Gastroesophageal sphincter (tissue), 4 donors: ENCODE measurements around the gene MXI1. TPM values are rescaled to one million over a fixed set of nuclear protein-coding genes. Genes with fewer than 3 reads are reported as not detected.
A peak's percentile ranks its signal among the peaks of the same experiment; 100 is the strongest.

Source experiments
- ATAC-seq: fragments of 150-250 bp; one replicate; pipeline ENCODE4 v1.9.1; 2016; ENCODE audit warnings: mild to moderate bottlenecking, moderate library complexity
- H3K27ac ChIP-seq, 4 donors: fragments of 200-600 bp; sonication (generic) in 3 of 4; 1 replicate in 3 of 4; 2 replicates in 1 of 4; pipeline ENCODE4 v1.5.1; 2016 to 2019
- H3K27me3 ChIP-seq: fragments of 200-600 bp; sonication (generic); one replicate; pipeline ENCODE4 v1.5.1; 2019
- H3K36me3 ChIP-seq, 2 donors: fragments of 200-600 bp; sonication (generic); one replicate each; pipeline ENCODE4 v1.5.1; 2019; ENCODE audit warnings: control low read depth in 1 of 2
- H3K4me1 ChIP-seq, 3 donors: fragments of 200-600 bp; sonication (generic); 1 replicate in 2 of 3; 2 replicates in 1 of 3; pipeline ENCODE4 v1.5.1; 2016 to 2019; ENCODE audit warnings: control low read depth in 2 of 3
- H3K4me3 ChIP-seq, 2 donors: fragments of 200-600 bp; sonication (generic); one replicate each; pipeline ENCODE4 v1.5.1; 2019; ENCODE audit warnings: mild to moderate bottlenecking in 1 of 2, moderate library complexity in 1 of 2
- H3K9me3 ChIP-seq, 3 donors: fragments of 200-600 bp; sonication (generic); one replicate each; pipeline ENCODE4 v1.5.1; 2017 to 2019; ENCODE audit warnings: control low read depth in 2 of 3
- CTCF ChIP-seq, 4 experiments: fragments of 200-600 bp in 2 of 4; fragments of 450-650 bp in 2 of 4; sonication (generic) in 1 of 4; IDR thresholded peaks; one replicate each; pipeline ENCODE4 v1.5.1; 2017 to 2019; ENCODE audit warnings: antibody characterized with exemption in 4 of 4, mild to moderate bottlenecking in 2 of 4, moderate library complexity in 2 of 4
- EP300 ChIP-seq: sonication (generic); formaldehyde crosslinking; IDR thresholded peaks from one replicate; pipeline ENCODE4 v1.6.1; 2017; ENCODE audit warnings: antibody characterized with exemption, mild to moderate bottlenecking
- POLR2A ChIP-seq, 2 donors: fragments of 450-650 bp; IDR thresholded peaks; one replicate each; pipeline ENCODE4 v1.6.1; 2017; ENCODE audit warnings: antibody characterized with exemption in 2 of 2, mild to moderate bottlenecking in 2 of 2, moderate library complexity in 1 of 2
- POLR2AphosphoS5 ChIP-seq: sonication (generic); formaldehyde crosslinking; IDR thresholded peaks from one replicate; pipeline ENCODE4 v1.6.1; 2017; ENCODE audit warnings: antibody characterized with exemption
- WGBS, 2 donors: methylation state at CpG; one replicate each; pipeline ENCODE4 v1.1.5; 2018; ENCODE audit warnings: low coverage in 1 of 2; 5-methylcytosine and 5-hydroxymethylcytosine counted together
- total RNA-seq, 4 donors: library from RNA; depleted of rRNA; stranded (reverse); fragments of >200 nt; gene quantifications; one replicate each; pipeline ENCODE4 v1.1.0, GENCODE V29; 2016

MXI1 gene
- total RNA-seq, 4 donors from 2014 or later: 103 to 279 (median 218) TPM

- Histone ChIP-seq H3K36me3 (no peaks in the 10 kb centered on the region), H3K4me1 (peaks cover 6 to 63% (median 30%) of the 10 kb centered on the region in 3 donors), H3K27ac (peak overlapping the region; percentile 92 to 99 (median 94)), H3K27me3 (no peaks in the 10 kb centered on the region), H3K9me3 (no peaks in the 10 kb centered on the region), H3K4me3 (no peak overlapping the region)
- TF ChIP-seq CTCF (IDR thresholded peaks at IDR 0.05): no peak
- TF ChIP-seq POLR2AphosphoS5: no peak
- TF ChIP-seq POLR2A (IDR thresholded peaks at IDR 0.05): no peak
- TF ChIP-seq EP300: no peak
- no peak for ATAC-seq
- whole genome bisulfite sequencing, 2 donors: 80 to 88% methylated on average over 2 to 4 of the region's 4 CpGs
Measured at GRCh38 chr10:110222641-110223297, 15.4 kb downstream of the MXI1 start.

- peak overlapping the region in 3 of 4 donors; percentile 92 to 99 (median 96) for H3K27ac ChIP-seq
- TF ChIP-seq CTCF (IDR thresholded peaks at IDR 0.05) (no peak), POLR2A (IDR thresholded peaks at IDR 0.05) (no peak)
- WGBS, 2 donors: 33 to 83% methylated on average over 1 to 13 of the region's 13 CpGs
- no peak for ATAC-seq
- peaks cover 6 to 63% (median 30%) of the 10 kb centered on the region in 3 donors for H3K4me1 ChIP-seq
- peaks cover 0 to 4% of the 10 kb centered on the region in 2 donors for H3K36me3 ChIP-seq
- H3K27me3 ChIP-seq: no peaks in the 10 kb centered on the region
- no peaks in the 10 kb centered on the region for H3K9me3 ChIP-seq
- H3K4me3 ChIP-seq: no peak overlapping the region
Measured at GRCh38 chr10:110223298-110223925, 16.0 kb downstream of the MXI1 start.

GRCh38 chr10:110224992-110225391, 17.6 kb downstream of the MXI1 start:
- ATAC-seq: no peak
- TF ChIP-seq EP300: no peak
- TF ChIP-seq CTCF (IDR thresholded peaks at IDR 0.05): no peak
- TF ChIP-seq POLR2AphosphoS5: no peak
- TF ChIP-seq POLR2A (IDR thresholded peaks at IDR 0.05): no peak
- H3K4me1 ChIP-seq: peaks cover 6 to 71% (median 28%) of the 10 kb centered on the region in 3 donors
- H3K27ac ChIP-seq: peak overlapping the region; percentile 64 to 99 (median 96)
- H3K27me3 ChIP-seq: no peaks in the 10 kb centered on the region
- H3K36me3 ChIP-seq: peaks cover 0 to 18% of the 10 kb centered on the region in 2 donors
- H3K4me3 ChIP-seq: peak overlapping the region; percentile 30 to 85
- no peaks in the 10 kb centered on the region for H3K9me3 ChIP-seq
- WGBS, 2 donors: 69 to 71% methylated on average over 9 of the region's 9 CpGs

GRCh38 chr10:110225441-110225755, 18.0 kb downstream of the MXI1 start:
- Histone ChIP-seq H3K27me3 (no peaks in the 10 kb centered on the region), H3K4me1 (peaks cover 6 to 71% (median 24%) of the 10 kb centered on the region in 3 donors), H3K4me3 (peak overlapping the region; percentile 30 to 85), H3K9me3 (no peaks in the 10 kb centered on the region), H3K36me3 (peaks cover 0 to 21% of the 10 kb centered on the region in 2 donors), H3K27ac (peak overlapping the region; percentile 64 to 99 (median 96))
- TF ChIP-seq POLR2AphosphoS5: no peak
- TF ChIP-seq CTCF (IDR thresholded peaks at IDR 0.05): peak in 2 of 4 experiments; percentile 3 to 27
- no peak for TF ChIP-seq EP300
- no peak for TF ChIP-seq POLR2A (IDR thresholded peaks at IDR 0.05)
- ATAC-seq: no peak
- WGBS, 2 donors: 0 to 3% methylated on average over 5 to 8 of the region's 8 CpGs
